Naive thymus-derived CD4-positive, alpha-beta T cell (primary cell): Measurements from ENCODE around the gene C6orf58. TPM values are rescaled to one million over a fixed set of nuclear protein-coding genes. Genes with fewer than 3 reads are reported as not detected.
A peak's percentile ranks its signal among the peaks of the same experiment; 100 is the strongest.

Source experiments
- ATAC-seq: fragments of 150-1000 bp; cut with Tn5 transposase; 2 replicates; pipeline ENCODE4 v1.10.0; 2021; ENCODE audit warnings: mild to moderate bottlenecking, moderate library complexity
- CTCF ChIA-PET: fragments of 350-600 bp; sonication (Branson Sonifier 250); formaldehyde crosslinking; loops from one replicate; lab custom pipeline; 2021; ENCODE audit warnings: antibody characterized with exemption; lab: Charles Lee
- POLR2A ChIA-PET: fragments of 350-600 bp; sonication (Branson Sonifier 250); formaldehyde crosslinking; loops from one replicate; lab custom pipeline; 2021; ENCODE audit warnings: antibody characterized with exemption, inconsistent platforms; lab: Charles Lee
- DNase-seq, 9 donors: peaks; one replicate each; pipeline versions ENCODE4 v3.0.0 to v3.0.0-alpha.2; 2020 to 2022; ENCODE audit warnings: mixed read lengths in 1 of 9
- H3K27ac ChIP-seq: one replicate; pipeline ENCODE4 v1.7.0; 2013; ENCODE audit warnings: mild to moderate bottlenecking, low read depth, low read length, moderate library complexity
- H3K27me3 ChIP-seq, 2 donors: one replicate each; pipeline ENCODE4 v1.7.0; 2013; ENCODE audit warnings: low read length in 2 of 2, mild to moderate bottlenecking in 2 of 2, moderate library complexity in 2 of 2; ENCODE audit not compliant: control insufficient read depth in 2 of 2, insufficient read depth in 2 of 2
- H3K36me3 ChIP-seq, 3 experiments: 1 replicate in 2 of 3; 2 replicates in 1 of 3; pipeline ENCODE4 v1.7.0; 2013; ENCODE audit warnings: low read length in 3 of 3, mild to moderate bottlenecking in 3 of 3, moderate library complexity in 1 of 3; ENCODE audit not compliant: insufficient read depth in 3 of 3, control insufficient read depth in 2 of 3
- H3K4me1 ChIP-seq, 2 donors: one replicate each; pipeline ENCODE4 v1.7.0; 2013; ENCODE audit warnings: low read length in 2 of 2, mild to moderate bottlenecking in 2 of 2, moderate library complexity in 1 of 2; ENCODE audit not compliant: control insufficient read depth in 2 of 2, insufficient read depth in 2 of 2
- H3K4me3 ChIP-seq: 2 replicates; pipeline ENCODE4 v1.7.0; 2013; ENCODE audit warnings: mild to moderate bottlenecking, low read length
- H3K9me3 ChIP-seq, 3 experiments: 1 replicate in 2 of 3; 2 replicates in 1 of 3; pipeline ENCODE4 v1.7.0; 2013; ENCODE audit warnings: low read length in 3 of 3; ENCODE audit not compliant: control insufficient read depth in 2 of 3
- H3K27ac Mint-ChIP-seq, 9 donors: one replicate each; pipeline ENCODE4 v1.8.0; 2020 to 2022; ENCODE audit warnings: mixed read lengths in 9 of 9, mild to moderate bottlenecking in 8 of 9, moderate library complexity in 5 of 9, inconsistent platforms in 2 of 9
- H3K27me3 Mint-ChIP-seq, 5 donors: one replicate each; pipeline ENCODE4 v1.8.0; 2021 to 2022; ENCODE audit warnings: mixed read lengths in 5 of 5, mild to moderate bottlenecking in 1 of 5
- H3K36me3 Mint-ChIP-seq, 5 donors: one replicate each; pipeline ENCODE4 v1.8.0; 2020 to 2022; ENCODE audit warnings: mixed read lengths in 5 of 5, mild to moderate bottlenecking in 3 of 5, inconsistent platforms in 1 of 5
- H3K4me1 Mint-ChIP-seq, 7 donors: one replicate each; pipeline ENCODE4 v1.8.0; 2020 to 2022; ENCODE audit warnings: mixed read lengths in 7 of 7, mild to moderate bottlenecking in 3 of 7, inconsistent platforms in 1 of 7
- H3K4me3 Mint-ChIP-seq, 10 donors: one replicate each; pipeline ENCODE4 v1.8.0; 2020 to 2022; ENCODE audit warnings: mild to moderate bottlenecking in 10 of 10, mixed read lengths in 10 of 10, moderate library complexity in 6 of 10, inconsistent platforms in 2 of 10
- H3K9me3 Mint-ChIP-seq, 11 donors: one replicate each; pipeline ENCODE4 v1.8.0; 2020 to 2022; ENCODE audit warnings: mixed read lengths in 11 of 11, mild to moderate bottlenecking in 4 of 11, inconsistent platforms in 1 of 11, moderate library complexity in 1 of 11
- intact Hi-C, 2 donors: fragments of 100-400 bp; cut with micrococcal nuclease; formaldehyde crosslinking; loops; one replicate each; pipeline ENCODE4 v1.15.1; 2023
- polyA plus RNA-seq, 2 donors: library from polyadenylated mRNA; unstranded; fragments of 300-500 nt; fragmentation: Illumina TruSeq; gene quantifications; one replicate each; pipeline ENCODE4 v1.2.3, GENCODE V29; 2021
- total RNA-seq, 6 experiments: library from RNA in 5 of 6; stranded (reverse) in 5 of 6; gene quantifications; 1 replicate in 5 of 6; 2 replicates in 1 of 6; pipeline ENCODE4 v1.2.3 and lab custom pipeline; 2021 to 2026

C6orf58 gene
- total and polyA plus RNA-seq, 7 experiments from 2014 or later = not detected

DNA sequence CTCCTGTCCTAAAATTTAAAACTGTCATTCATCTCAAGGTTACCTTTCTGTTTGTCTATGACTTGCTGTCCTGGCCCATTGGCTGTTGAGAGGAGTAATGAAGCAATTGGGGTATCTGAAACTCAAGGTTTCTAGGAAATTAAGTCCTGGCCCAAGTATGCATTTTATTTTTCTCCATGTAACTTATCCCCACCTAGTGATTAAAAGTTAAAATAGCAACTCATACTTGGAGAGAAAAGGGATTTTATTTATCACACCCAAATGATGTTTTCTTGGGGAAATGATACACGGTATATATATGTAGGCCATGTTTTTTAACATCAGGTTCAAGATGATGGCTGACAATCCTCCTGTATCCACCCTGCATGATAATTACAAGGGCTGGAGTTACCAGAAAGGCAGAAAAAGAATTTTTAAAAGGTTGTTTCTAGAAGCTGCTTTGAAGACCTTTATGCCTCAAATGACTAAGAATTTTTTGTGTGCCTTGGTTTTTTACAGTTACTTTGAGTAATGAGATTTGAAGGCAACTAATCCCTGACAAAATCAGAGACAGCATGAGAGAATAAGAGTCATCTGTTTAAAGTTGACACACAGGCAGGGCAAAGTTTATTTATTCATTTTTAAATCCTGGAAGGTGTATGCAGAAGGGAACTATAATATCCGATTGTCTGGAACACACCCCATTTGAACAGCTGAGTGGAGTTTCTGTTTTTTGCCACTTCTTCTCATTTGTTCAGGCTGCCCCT is 28.9 kb upstream of the C6orf58 start:
- DNase-seq = no peak
- no peaks in the 10 kb centered on the region for H3K9me3 Mint-ChIP-seq
- Histone ChIP-seq H3K27ac (no peak overlapping the region), H3K27me3 (no peaks in the 10 kb centered on the region), H3K9me3 (no peaks in the 10 kb centered on the region), H3K4me1 (no peaks in the 10 kb centered on the region), H3K36me3 (no peaks in the 10 kb centered on the region), H3K4me3 (no peak overlapping the region)
- POLR2A ChIA-PET = no interaction called here
- no peaks in the 10 kb centered on the region for H3K36me3 Mint-ChIP-seq
- ATAC-seq = no peak
- CTCF ChIA-PET = no interaction called here
- H3K27ac Mint-ChIP-seq = no peak overlapping the region
- no peaks in the 10 kb centered on the region for H3K4me1 Mint-ChIP-seq
- peaks cover 13 to 36% (median 25%) of the 10 kb centered on the region in 5 donors for H3K27me3 Mint-ChIP-seq
- intact Hi-C loops = no loop called here
- H3K4me3 Mint-ChIP-seq = no peak overlapping the region

DNA sequence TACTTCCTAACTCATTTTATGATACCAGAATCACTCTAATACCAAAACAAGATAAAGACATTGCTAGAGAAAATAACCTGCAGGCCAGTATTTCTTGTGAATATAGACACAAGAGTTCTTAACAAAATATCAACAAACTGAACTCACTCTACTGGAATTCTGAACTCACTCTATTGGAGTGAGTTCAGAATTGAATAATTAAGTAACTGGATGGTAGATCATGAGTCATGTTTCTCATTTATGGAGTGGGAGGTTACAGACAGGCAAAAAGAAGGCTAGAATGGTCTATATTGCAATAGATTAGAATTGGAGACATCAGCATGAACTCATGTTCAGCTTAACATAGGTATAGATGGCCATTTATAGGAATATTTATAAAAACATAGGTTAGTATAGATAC is 26.6 kb upstream of the C6orf58 start:
- Mint-ChIP-seq H3K36me3 (no peaks in the 10 kb centered on the region), H3K4me1 (no peaks in the 10 kb centered on the region), H3K9me3 (no peaks in the 10 kb centered on the region), H3K27ac (no peak overlapping the region), H3K4me3 (no peak overlapping the region), H3K27me3 (peaks cover 13 to 35% (median 22%) of the 10 kb centered on the region in 5 donors)
- POLR2A ChIA-PET = no interaction called here
- Histone ChIP-seq H3K4me1 (no peaks in the 10 kb centered on the region), H3K4me3 (no peak overlapping the region), H3K36me3 (no peaks in the 10 kb centered on the region), H3K27ac (no peak overlapping the region), H3K9me3 (no peaks in the 10 kb centered on the region), H3K27me3 (no peaks in the 10 kb centered on the region)
- DNase-seq (no peak), ATAC-seq (no peak)
- intact Hi-C loops = loop anchor here (5.0 kb wide), 1 partner anchor 1182 kb away; no protein-coding TSS in a partner anchor
- CTCF ChIA-PET = no interaction called here

DNA sequence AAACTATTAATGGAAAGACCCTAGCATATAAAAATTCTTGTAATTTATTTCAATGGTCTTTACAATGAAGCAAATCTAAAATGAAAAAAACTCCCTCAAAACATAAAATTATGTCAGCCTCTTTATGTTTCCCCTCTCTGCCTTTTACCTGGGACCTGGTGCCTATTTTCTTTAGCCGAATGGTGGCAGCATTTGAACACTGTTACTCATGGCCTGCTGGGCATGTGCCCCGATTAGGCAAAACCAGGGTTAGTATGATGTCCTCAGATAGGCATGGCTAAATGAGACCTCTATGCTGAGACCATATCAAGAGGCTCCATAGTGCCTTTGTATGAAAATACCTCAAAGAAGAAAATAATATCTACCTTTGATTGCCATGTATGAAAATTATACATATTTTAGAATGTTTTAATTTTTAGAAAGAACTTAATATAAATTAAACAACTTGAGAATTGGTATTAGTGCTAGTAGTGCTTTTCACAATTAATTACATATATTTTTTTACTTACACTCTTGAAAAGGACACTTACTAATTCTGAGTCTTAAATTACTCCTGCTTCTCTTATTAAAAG is 22.5 kb upstream of the C6orf58 start:
- H3K27ac Mint-ChIP-seq = no peak overlapping the region
- no peaks in the 10 kb centered on the region for H3K9me3 Mint-ChIP-seq
- peaks cover 17 to 41% (median 34%) of the 10 kb centered on the region in 5 donors for H3K27me3 Mint-ChIP-seq
- H3K4me1 Mint-ChIP-seq = no peaks in the 10 kb centered on the region
- POLR2A ChIA-PET = no interaction called here
- ATAC-seq (no peak), DNase-seq (peak in 3 of 9 donors; percentile 3 to 10 (median 4))
- H3K4me1 ChIP-seq = no peaks in the 10 kb centered on the region
- H3K4me3 Mint-ChIP-seq = peak overlapping the region in 1 of 10 donors; percentile 37
- no peaks in the 10 kb centered on the region for H3K27me3 ChIP-seq
- no peaks in the 10 kb centered on the region for H3K36me3 ChIP-seq
- CTCF ChIA-PET = no interaction called here
- intact Hi-C loops = loop anchor here (1.0 to 5.0 kb wide), 4 partner anchors 88 to 1816 kb away; no protein-coding TSS in a partner anchor
- no peak overlapping the region for H3K27ac ChIP-seq
- no peaks in the 10 kb centered on the region for H3K36me3 Mint-ChIP-seq
- no peaks in the 10 kb centered on the region for H3K9me3 ChIP-seq
- no peak overlapping the region for H3K4me3 ChIP-seq

DNA sequence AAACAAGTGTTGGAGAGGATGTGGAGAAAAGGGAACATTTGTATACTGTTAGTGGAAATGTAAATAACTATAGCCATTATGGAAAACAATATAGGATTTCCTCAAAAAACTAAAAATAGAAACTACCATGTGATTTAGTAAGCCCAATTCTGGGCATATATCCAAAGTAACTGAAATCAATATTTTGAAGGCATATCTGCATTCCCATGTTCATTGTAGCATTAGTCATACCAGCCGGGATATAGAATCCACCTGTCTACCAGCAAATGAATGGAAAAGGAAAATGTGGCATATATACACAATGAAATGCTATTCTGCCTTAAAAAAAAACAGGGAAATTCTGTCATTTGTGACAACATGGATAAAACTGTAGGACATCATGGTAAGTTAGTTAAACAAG is 15.3 kb upstream of the C6orf58 start:
- no peaks in the 10 kb centered on the region for H3K4me1 ChIP-seq
- no peaks in the 10 kb centered on the region for H3K9me3 Mint-ChIP-seq
- no peaks in the 10 kb centered on the region for H3K36me3 Mint-ChIP-seq
- H3K36me3 ChIP-seq = no peaks in the 10 kb centered on the region
- ATAC-seq (no peak), DNase-seq (no peak)
- H3K4me3 Mint-ChIP-seq = no peak overlapping the region
- H3K4me3 ChIP-seq = no peak overlapping the region
- peaks cover 6 to 19% (median 10%) of the 10 kb centered on the region in 5 donors for H3K27me3 Mint-ChIP-seq
- CTCF ChIA-PET = no interaction called here
- no peaks in the 10 kb centered on the region for H3K9me3 ChIP-seq
- H3K4me1 Mint-ChIP-seq = no peaks in the 10 kb centered on the region
- POLR2A ChIA-PET = no interaction called here
- no peak overlapping the region for H3K27ac Mint-ChIP-seq
- intact Hi-C loops = no loop called here
- H3K27me3 ChIP-seq = peaks cover 0 to 2% of the 10 kb centered on the region in 2 donors
- no peak overlapping the region for H3K27ac ChIP-seq

DNA sequence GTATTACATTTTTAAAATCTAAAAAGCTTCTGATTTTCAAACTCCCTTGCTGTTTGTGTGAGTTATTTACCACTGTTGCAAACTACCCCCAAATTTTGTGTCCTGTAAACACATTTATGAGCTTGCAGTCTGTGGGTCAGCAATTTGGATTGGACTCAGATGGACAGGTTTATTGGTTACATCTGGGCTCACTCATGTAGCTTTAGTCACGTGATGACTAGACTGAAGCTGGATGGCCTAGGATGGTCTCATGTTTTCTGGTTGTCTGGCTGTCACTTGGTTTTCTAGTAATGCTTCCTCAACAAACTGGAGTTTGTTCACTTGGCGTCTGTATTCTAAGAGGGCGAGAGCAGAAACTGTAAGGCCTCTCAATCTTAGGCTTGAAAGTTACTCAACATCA is 12.2 kb upstream of the C6orf58 start:
- ChIA-PET POLR2A (no interaction called here), CTCF (no interaction called here)
- H3K4me1 Mint-ChIP-seq = no peaks in the 10 kb centered on the region
- intact Hi-C loops = no loop called here
- no peak overlapping the region for H3K27ac Mint-ChIP-seq
- no peak for DNase-seq
- H3K27me3 Mint-ChIP-seq = peaks cover 0 to 15% (median 4%) of the 10 kb centered on the region in 5 donors
- H3K36me3 Mint-ChIP-seq = no peaks in the 10 kb centered on the region
- no peak overlapping the region for H3K4me3 Mint-ChIP-seq
- no peaks in the 10 kb centered on the region for H3K9me3 ChIP-seq
- no peak overlapping the region for H3K27ac ChIP-seq
- H3K4me1 ChIP-seq = no peaks in the 10 kb centered on the region
- no peak overlapping the region for H3K4me3 ChIP-seq
- ATAC-seq = no peak
- H3K9me3 Mint-ChIP-seq = peaks cover 0 to 2% (median 0%) of the 10 kb centered on the region in 11 donors
- peaks cover 0 to 2% of the 10 kb centered on the region in 2 donors for H3K27me3 ChIP-seq
- H3K36me3 ChIP-seq = no peaks in the 10 kb centered on the region

DNA sequence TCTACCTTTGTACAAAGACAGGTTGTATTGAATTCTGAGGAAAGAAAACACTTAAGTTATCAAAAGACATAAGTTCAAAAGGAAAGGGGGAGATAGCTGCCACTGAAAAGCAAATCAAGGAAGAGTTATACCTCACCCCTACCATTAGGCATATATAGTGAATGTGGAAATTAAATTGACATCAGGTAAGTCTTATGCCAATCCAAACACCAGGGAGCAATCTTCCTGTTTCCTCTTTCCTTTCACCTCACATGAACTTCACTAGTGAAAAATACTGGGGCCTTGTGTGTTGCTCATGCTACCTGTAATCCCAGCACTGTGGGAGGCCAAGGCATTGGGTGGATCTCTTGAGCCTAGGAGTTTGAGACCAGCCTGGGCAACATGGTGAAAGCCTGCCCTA is 10.9 kb upstream of the C6orf58 start:
- DNase-seq (no peak), ATAC-seq (no peak)
- H3K9me3 ChIP-seq = no peaks in the 10 kb centered on the region
- H3K36me3 ChIP-seq = no peaks in the 10 kb centered on the region
- intact Hi-C loops = no loop called here
- ChIA-PET POLR2A (no interaction called here), CTCF (no interaction called here)
- no peak overlapping the region for H3K27ac ChIP-seq
- Mint-ChIP-seq H3K9me3 (peaks cover 0 to 2% (median 0%) of the 10 kb centered on the region in 11 donors), H3K27ac (no peak overlapping the region), H3K36me3 (no peaks in the 10 kb centered on the region), H3K27me3 (peaks cover 0 to 11% (median 4%) of the 10 kb centered on the region in 5 donors), H3K4me1 (peaks cover 4 to 6% (median 6%) of the 10 kb centered on the region in 7 donors), H3K4me3 (no peak overlapping the region)
- H3K4me1 ChIP-seq = no peaks in the 10 kb centered on the region
- H3K27me3 ChIP-seq = no peaks in the 10 kb centered on the region
- no peak overlapping the region for H3K4me3 ChIP-seq
